Fibroblast of skin of left biceps (primary cell): ENCODE measurements around the gene TAS2R38.

Experiments
- DNase-seq, 2 experiments: peaks; one replicate each; pipeline ENCODE4 v3.0.0-alpha.2; 2013; ENCODE audit warnings: low read depth in 2 of 2

TAS2R38 gene

DNA sequence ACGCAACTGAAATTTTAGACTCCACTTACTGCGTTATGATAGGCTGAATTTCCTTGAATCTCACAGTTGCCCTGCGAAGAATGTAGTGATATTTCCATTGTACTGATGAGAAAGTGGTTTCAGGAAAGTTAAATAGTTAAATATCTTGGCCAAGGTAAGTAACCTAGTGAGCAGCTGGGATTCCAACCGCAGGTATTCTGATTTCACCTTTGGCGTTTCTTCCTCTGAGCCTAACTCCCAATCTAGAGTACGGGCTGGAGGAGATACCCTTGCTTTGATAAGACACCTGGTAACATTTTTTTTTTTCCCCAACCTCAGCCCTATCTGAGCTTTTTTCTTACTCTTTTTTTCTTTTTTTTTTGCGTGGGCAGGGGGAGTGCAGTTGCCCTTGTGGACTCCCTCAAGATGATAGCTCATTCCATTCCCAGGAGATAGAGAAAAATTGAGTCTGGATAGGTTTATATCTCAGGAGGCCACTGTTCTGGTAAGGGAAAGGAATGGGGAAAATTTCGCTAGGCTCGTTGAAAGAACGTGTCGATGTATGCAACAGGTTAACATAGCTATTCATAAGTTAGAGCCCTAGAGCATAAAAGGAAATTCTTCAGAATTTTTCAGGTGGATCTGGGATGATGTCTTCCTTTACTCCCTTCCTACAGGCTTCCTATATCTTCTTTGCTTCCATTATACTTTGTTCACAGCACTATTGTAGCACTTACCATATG, 3.1 kb upstream of the TAS2R38 start:
- DNase-seq: no peak

DNA sequence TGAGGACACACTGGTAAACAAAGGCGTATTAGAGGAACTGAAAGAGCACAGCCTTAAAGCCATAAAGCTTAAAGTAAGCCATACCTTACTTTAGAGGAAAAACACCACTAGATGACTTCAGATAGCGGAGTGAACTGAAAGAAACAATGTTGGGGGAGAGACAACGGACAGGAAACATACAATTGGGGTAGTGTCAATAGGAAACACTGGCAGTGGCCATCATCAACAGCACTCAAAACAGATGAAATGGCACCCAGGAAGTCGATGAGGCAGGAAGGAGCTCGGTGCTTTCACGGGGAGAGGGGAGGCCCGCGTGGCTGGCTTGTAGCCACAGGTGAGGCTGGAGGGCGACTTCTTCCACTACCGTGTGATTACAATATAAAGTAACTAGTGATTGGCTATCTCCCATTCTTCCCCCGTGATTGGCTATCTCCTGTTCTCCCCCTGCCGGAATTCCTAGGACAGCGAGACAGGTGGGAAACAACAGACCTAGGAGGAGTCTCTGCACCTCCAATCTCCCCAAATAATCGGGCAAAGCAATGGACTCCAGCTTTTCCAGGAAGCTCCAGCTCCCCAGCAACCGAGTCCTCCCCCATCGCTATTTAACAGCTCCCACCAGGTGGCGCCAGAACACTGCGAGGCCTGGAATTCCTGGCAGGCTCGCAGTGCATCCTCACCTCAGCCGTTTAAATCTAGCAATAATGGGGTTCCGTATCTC, 2.4 kb upstream of the TAS2R38 start:
- no peak for DNase-seq

DNA sequence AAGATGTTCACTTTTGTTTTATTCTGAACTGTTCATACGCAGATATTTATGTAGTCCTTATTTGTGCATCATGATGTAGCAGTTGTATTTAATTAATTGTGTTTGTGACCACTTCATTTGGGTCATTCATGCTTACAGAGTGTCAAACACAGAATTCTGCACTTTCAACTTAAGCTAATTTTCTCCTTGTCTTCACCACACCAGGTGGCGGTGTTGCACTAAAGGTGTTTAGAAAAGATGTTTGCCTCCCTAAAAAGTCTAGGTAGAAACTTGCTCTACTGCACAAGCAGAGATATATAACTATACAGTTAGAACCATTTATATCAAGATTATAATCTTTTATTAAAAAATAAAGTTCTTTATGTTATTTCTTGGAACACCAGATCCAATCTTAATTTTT, 1.3 kb upstream of the TAS2R38 start:
- no peak for DNase-seq

DNA sequence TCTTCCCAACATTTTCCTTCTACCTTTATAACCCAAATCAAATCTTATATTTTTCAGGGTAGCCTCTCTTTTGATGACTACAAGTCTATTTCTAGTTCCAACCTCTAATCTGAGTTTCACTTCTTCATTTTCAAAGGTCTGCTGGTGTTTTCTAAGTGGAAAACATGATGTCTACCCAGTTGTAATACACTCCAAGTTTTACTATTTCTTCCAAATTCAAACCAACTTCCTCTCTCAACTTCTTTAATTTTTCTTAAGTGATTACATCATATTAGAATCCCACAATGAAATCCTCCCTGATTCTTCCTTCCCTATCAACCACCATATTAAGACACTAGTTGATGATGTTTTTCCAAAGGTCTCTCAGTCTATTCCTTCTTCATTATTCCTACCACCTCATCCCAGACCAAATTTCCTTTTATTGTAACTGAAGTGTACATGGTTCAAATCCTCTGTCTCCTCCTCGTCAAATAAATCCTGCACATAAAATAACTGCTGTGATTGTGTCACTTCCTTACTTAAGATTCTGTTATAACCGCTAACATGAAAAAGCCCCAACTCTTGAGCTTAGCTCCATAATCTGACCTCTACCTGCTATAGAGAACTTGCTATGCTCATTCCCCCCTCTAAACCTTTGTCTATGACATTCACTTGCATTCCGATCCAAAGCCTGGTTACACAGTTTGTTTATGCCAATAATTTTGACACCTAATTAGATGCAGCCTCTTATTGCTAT, 12.7 kb downstream of the TAS2R38 start:
- DNase-seq: no peak

DNA sequence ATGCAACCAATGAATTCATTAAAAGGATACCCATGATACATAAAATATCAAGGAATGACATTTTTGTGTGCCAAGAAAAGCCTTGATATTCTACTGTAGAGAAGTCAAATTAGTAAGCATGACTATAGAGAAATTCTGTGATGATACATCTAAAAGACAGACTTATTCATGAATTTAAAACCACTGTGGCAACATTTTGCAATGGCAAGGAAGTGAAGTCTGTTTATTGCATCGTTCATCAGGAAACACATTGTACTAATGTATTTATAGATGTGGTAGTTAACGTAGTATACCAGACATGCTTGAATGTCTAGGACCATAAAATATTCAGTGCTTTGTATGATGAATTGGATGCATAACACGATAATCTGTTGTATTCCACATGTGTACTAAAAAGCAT, 17.5 kb downstream of the TAS2R38 start:
- no peak for DNase-seq

DNA sequence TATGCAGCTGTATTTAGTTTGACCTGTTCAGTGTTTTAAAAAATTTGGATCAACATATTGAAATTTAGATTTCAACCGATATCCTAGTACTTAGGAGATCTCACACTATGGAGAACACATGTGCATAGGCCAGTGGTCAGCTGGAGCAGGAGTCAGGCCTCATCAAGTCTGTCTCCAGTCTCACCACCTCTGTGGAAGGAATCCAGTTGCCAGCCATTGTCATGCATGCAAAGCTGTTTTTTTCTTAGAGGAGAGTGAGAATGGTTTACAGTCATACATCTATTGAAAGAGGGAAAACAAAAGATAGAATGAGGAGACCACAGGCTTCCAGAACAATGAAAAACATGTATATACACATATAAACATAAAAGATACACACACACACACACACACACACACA, 19.2 kb downstream of the TAS2R38 start:
- DNase-seq: no peak

DNA sequence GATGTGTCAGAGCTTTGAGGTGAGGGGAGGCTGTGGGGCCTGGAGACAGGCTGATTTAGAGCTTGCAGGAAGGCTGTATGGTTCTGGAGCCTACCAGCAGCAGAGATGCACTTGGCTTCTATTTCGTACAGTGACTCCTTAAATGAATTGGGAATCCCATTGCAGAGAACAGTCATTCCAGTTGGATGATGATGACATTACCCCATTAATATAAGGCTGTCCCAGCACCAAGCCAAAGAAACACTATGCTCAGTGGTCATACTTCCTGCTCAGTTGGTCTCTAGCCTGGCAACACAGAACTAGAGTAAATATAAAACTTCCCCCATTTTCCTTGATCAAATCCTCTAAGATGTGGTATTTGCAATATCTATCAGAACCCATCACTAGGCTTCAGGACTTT, 21.1 kb downstream of the TAS2R38 start:
- DNase-seq: no peak

DNA sequence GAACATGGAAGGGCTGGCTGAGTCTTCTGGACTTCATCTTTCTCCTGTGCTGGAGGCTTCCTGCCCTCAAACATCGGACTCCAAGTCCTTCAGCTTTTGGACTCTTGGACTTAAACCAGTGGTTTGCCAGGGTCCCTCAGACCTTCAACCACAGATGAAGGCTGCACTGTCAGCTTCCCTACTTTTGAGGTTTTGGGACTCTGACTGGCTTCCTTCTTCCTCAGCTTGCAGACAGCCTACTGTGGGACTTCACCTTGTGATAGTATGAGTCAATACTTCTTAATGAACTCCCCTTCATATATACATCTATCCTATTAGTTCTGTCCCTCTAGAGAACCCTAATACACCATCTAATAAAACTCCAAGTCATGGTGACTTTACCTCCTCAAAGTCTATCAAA, 22.8 kb downstream of the TAS2R38 start:
- DNase-seq: no peak

DNA sequence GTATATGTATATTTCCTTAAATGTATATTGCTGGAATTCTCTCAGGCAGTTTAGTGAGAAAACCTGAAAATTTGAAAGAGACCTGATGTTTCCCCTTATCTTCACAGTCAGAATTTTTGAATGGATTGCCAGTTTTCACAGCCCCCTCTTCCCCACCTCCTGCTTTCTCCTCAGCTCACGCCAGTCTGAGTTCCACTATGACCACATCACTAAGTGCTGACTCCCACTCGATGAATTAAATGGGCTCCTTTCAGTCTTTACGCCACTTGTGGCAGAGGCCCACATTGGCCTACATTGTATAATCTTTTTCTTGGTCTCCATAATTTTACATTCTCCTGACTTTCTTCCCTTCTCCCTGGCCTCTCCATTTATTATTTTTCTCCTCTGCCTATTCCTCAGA, 23.7 kb downstream of the TAS2R38 start:
- DNase-seq: no peak

DNA sequence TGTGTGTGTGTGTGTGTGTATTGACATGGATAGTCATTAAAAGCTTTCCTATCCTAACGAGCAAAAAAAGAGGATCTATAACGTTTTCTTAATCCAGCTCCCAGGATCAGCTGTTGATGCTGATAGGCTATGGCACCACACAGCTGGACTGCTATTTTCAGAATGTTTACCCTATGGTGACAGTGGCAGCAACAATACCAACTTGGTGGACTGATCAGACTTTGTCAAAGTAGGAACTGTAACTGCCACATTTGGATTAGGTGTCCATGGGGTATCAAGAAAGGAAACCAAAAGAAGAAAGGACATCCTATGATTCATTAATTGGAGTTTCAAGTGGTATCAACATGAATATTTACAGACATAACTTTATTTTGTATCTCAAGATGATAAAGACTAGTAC, 24.1 kb downstream of the TAS2R38 start:
- no peak for DNase-seq

DNA sequence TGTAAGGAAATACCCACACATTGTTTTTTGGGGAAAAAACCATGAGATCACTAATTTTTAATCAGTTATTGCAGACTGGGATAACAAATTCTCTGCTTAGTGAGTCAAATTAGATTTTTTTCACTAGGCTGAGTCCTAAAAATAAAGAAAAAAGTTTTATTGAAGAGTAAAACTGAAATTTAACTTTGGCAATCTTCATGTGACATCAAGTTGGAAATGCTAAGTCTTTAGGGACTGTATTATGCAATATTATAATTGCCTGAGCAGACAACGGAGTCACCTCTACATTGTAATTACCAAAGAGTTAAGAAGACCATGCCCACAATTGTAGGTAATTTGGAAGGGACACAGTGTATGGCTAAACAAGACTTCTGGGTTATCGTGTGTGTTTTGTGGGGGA, 24.6 kb downstream of the TAS2R38 start:
- DNase-seq: no peak

DNA sequence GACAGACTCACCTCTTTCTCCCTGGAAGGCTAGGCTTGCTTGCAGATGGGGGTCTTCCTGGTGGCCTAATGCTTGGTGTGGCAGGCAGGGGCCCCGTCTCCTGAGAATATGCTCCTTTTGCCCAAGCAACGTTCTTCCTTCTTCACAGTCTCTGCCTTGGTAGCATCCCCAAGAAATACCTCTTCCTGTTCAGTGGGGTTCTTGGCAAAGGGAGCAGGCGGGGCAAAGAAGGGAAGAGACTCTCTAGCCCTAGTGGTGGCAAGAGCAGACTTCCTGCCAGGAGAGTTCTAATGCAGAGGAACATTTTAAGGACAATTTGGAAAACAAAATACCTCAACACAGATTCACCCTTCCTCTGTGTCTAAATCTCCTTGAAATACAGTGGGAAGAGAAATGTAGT, 26.8 kb downstream of the TAS2R38 start, which contains the start of gene CLEC5A:
Gene CLEC5A, minus strand, starts transcription at position 179 of the 400 bp plus-strand sequence. CDS start 682 bp downstream, outside the sequence.
- no peak for DNase-seq

DNA sequence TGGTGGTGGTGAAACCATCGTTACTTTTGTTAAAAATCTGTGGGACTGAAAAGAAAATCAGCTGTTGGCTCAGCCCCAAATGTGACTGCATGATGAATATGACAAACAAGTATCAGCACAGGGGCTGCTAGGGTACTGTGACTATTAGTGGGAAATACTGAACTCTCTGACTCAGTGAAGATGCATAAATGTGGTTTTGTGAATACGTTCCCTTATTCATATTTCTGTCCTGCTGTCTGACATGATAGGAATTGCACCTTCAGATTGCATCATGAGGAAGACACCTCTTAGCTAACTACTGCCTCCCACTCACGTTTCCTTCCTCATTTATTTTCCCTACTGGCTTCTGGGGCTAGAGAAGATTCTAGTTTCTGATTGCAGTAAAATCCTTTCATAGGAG, 28.2 kb downstream of the TAS2R38 start:
- no peak for DNase-seq

DNA sequence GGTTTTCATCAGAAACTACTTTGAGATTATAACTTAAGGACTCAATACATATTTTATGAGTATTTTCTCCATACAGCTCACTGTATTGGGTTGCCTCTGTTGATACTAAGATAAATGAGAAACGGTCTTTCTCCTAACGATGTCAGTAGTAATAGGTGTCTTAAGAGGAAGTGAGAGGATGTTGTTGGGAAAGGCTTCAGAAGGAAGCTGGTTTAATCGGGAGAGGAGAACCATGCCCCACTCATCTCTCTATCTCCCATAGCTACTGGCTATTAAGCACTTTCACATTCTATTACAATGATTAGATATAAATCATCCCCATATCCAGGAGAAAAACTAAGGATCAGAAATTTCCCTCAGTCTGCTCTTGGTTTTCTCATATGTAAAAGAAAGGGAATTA, 28.8 kb downstream of the TAS2R38 start:
- no peak for DNase-seq

DNA sequence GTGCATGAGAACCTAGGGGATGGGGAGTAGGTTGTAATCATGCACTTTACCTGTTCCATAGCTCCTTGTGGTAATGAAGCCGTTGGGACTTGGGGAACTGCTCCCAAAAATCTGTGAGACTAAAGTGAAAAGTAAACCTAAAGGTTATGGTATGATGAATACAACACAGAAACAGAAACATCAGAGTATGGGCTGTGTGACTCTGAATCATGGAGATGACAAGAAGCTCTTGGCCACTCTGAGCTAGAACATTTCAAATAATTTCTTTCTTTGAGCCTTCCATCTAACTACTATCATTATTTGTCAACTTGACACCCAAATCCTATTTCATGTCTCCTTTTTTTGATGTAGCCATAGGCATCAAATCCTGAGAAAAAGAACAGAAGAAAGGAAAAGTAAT, 29.7 kb downstream of the TAS2R38 start:
- no peak for DNase-seq

DNA sequence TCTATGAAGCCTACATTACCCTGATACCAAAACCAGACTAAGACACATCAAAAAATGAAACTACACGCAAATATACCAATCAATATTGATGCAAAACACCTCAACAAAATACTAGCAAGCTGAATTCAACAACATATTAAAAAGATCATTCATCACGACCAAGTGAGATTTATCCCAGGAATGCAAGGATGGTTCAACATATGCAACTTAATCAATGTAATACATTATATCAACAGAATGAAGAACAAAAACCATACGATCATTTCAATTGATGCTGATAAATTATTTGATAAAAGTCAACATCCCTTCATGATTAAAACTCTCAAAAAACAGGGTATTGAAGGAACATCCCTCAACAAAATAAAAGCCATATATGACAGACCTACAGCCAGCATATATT, 32.5 kb downstream of the TAS2R38 start:
- no peak for DNase-seq

DNA sequence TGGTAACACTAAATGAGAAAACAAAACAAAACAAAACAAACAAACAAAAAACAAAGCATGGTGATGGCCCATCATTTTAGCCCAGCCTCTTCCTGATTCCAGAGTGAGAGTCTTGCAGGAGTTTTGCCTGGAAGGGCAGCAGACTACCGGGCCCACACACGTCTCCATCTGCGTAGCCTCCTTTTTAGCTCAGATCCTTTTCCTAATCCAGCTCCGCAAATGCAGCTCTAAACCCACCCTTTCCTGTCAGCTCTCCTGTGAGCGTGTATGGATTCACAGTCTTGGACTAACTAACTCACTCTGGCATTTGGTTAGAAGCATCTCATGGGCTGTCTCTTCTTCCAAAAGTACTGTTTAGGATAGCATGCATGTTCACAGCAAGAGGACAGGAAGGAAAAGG, 43.4 kb downstream of the TAS2R38 start:
- DNase-seq: no peak

DNA sequence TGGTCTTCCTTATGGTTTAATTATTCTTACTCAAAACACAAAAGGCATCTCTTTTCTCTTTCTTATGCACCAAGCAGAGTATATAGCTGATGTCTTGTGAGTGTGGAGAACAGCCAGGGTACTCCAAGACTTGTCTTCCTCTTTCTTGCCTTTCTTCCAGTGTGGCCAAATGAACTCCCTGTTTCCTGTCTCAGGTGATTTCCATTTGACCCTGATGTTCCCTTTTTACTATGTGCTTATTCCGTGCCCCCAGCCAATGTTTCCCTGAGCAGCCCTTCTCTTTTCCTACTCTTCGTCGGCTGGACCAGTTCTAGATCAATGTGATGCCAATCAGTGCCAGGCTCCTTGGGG, 44.8 kb downstream of the TAS2R38 start:
- no peak for DNase-seq

DNA sequence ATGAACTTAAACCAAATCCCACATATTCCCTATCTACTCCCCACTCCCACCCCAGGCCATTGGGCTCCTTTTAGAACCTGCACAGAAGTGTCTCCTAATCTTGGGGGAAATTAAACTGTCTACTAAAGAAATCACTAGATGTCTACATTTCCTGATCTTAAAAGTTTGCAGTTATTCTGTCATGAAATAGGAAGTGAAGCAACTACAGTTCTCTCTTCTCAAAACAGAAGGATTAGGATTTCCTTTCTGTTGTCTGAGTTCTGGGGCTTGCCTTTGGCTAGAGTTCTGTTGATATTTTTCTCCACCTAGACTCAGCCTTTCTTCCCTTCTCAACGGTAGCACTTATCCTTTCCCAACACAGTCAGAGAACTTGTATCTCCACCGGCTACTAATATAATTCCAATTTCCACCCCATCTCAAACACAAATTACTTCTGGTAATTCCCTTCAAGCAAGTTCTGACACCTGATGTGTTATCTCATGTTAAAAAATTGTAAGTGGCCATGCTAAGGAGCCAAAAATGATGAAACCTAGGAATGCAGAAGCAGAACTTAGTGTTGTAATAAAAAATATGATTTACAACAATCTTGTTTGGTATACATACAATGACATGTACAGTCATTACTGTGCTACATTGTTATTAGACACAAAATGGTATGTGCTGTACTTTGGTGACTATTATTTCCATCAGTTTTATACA, 45.3 kb downstream of the TAS2R38 start:
- no peak for DNase-seq
